LNCaP clone FGC (cell line): Measurements from ENCODE around the gene NUDCD3.

Experiments used
- DNase-seq: peaks from one replicate; pipeline ENCODE4 v3.0.0-alpha.2; 2011; ENCODE audit warnings: low read depth
- H3K4me3 ChIP-seq: 2 replicates; pipeline ENCODE4 v1.5.1; 2011; ENCODE audit warnings: mild to moderate bottlenecking, low read depth, low read length, control low read depth
- CTCF ChIP-seq: IDR thresholded peaks from 2 replicates; pipeline ENCODE4 v1.5.1; 2012; ENCODE audit warnings: mild to moderate bottlenecking; ENCODE audit not compliant: control insufficient read depth, insufficient read depth; ENCODE audit errors: extremely low read depth

Gene NUDCD3

GRCh38 chr7:44476313-44476712 is 14.1 kb downstream of the NUDCD3 start:
- DNase-seq, result no peak
- H3K4me3 ChIP-seq, result no peak overlapping the region
- no peak for TF ChIP-seq CTCF

- TF ChIP-seq CTCF, result no peak
- DNase-seq, result no peak
- H3K4me3 ChIP-seq, result no peak overlapping the region
Measured at GRCh38 chr7:44473295-44473694, 17.2 kb downstream of the NUDCD3 start.

GRCh38 chr7:44472843-44473242 is 17.6 kb downstream of the NUDCD3 start:
- H3K4me3 ChIP-seq, result no peak overlapping the region
- DNase-seq, result no peak
- no peak for TF ChIP-seq CTCF

- TF ChIP-seq CTCF, result no peak
- DNase-seq, result no peak
- H3K4me3 ChIP-seq, result no peak overlapping the region
Measured at GRCh38 chr7:44471850-44472249, 18.6 kb downstream of the NUDCD3 start.

- no peak for DNase-seq
- TF ChIP-seq CTCF, result no peak
Measured at GRCh38 chr7:44471436-44471835, 19.0 kb downstream of the NUDCD3 start.

GRCh38 chr7:44470628-44471245 is 19.7 kb downstream of the NUDCD3 start:
- no peak overlapping the region for H3K4me3 ChIP-seq
- DNase-seq, result no peak
- no peak for TF ChIP-seq CTCF

More at GRCh38 chr7:44471436-44471835, 19.0 kb downstream of the NUDCD3 start:
- no peak overlapping the region for H3K4me3 ChIP-seq

GRCh38 chr7:44470135-44470479 is 20.4 kb downstream of the NUDCD3 start:
- no peak for TF ChIP-seq CTCF
- no peak overlapping the region for H3K4me3 ChIP-seq
- DNase-seq, result no peak
